MV-4-11 (cell line): ENCODE results near the gene LTK.

Source experiments
- DNase-seq: peaks from one replicate; lab custom pipeline; 2025; lab: John Stamatoyannopoulos, UW

The LTK gene

DNA sequence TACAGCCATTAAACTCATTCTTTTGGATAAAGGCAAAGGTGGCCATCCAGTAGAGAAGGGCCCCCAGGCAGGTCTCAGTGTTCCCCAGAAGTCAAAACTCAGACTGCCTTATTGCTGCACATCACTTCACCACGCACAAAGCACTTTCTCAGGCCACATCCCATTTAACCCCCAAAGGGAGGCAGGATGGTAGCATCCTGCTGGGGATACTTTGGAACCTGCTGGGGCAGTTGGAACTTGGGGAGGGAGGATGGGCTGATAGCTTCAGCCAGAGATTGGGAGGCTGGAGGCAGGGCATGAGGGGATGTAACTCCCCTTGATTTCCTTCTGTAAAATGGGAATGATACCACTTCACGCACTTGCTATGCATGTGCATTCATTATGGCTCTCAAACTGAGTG lies 15.0 kb downstream of the LTK start:
- no peak for DNase-seq

DNA sequence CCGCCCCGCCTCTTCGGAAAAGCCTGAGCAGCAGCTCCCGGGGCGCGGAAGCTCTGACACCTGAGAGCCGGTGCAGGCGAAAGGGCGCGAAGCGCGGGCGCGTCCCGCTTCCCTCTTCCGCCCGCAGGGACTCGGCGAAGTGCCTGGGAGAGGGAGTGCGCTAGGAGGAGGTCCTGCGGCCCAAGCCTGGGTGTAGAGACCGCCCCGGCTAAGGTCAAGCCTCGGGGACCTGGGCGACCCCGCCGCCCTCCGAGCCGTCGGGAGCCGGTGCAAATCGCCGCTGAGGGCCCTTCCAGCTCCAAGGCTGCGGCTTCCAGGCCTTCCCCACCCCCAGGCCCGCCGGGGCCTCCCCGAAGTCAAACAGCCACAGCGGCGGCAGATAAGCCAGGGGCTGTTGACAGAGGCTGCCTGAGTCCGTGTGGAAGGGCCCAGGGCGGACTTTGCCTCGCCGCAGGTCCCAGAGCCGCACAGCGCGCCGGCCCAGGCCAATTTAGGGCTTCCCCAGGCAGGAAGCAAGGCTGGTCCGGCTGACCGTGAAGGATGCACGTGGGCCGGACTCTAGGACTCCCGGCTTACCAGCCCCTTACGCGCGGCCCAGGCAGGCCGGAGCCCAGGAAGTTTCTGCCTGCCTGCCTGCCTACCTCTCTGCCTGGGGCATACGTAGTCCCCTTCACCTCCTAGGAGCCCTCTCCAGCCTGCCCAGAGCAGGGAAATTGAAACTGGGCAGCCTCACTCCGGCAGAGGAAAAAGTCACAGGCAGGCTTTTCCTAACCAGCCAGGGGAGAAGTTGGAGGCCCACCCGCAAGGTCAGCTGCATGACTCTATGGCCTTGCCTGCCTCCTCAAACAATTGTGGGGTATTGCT lies 17.7 kb downstream of the LTK start:
- DNase-seq = no peak

DNA sequence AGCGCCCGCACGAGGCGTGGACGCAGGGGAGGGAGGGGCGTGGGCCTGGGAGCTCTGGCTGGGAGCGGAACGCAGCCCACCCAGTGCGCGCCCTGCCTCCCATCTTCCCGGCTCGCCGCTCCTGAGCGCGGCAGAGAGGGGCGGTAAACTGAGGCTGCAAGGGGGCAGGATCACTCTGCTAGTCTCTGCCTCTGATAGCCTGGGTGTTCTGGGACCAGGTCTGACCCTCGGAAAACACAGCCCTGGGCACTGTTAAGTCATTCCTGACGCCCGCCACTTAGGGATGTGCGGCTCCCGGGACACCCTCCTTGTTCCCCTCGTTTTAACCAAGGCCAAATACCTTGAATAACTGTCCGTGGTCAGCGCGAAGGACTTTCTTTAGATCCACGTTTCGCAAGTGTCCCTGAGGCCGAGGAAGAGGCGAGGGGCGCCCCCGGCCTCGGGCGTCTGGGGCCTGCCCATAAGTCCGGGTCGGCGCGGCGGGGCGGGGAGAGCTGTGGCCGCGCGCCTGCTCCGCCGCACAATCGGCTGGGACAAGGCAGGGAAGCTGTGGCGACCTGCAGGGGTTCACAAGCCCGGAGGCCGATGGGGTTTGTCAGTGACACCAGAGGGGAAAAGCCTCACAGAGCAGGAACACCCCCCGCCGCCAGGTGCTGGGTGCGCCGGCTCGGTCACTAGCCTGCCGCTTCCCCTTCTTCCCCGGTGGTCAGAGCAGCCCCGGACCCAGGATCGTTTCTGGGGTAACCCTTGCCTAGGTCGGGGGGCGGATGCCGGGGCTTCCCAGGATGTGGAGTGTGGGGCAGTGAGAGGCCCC lies 18.5 kb downstream of the LTK start:
- no peak for DNase-seq

DNA sequence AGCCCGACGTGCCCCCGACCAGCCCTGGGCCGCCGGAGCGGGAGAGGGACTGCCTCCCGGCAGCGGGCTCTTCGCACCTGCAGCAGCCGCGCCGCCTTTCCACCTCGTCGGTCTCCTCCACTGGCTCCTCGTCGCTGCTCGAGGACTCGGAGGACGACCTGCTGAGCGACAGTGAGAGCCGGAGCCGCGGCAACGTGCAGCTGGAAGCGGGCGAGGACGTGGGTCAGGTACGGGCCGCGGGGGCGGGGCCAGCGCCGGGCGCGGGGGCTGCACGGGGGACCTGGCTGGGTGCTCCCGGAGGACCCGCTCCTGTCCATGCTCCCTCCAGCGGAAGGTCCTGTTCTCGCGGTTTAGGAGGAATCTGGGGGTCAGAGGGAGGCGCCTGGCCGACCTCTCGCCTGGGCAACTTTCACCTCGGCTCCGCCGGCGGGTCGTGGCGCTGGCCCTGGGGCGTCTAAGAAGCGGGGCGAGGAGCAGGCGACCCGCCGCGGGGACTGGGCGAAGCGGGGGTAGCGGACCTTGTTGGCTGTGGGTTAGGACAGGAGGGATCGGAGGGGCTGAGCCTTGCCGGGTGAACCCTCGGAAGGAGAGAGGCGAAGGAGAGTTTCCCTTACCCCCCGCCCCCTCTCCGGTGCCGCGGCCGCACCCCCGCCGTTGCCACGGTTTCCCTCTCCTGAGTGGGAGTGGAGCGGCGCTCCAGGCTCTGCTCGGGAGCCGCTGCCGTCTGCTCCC lies 19.3 kb downstream of the LTK start:
- DNase-seq = no peak

DNA sequence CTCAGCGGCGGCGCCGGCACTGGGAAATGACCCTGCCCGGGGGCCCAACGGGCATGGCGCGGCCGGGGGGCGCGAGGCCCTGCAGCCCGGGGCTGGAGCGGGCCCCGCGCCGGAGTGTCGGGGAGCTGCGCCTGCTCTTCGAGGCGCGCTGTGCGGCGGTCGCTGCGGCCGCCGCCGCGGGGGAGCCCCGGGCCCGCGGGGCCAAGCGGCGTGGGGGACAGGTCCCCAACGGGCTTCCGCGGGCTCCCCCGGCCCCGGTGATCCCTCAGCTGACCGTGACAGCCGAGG lies 19.8 kb downstream of the LTK start:
- no peak for DNase-seq

DNA sequence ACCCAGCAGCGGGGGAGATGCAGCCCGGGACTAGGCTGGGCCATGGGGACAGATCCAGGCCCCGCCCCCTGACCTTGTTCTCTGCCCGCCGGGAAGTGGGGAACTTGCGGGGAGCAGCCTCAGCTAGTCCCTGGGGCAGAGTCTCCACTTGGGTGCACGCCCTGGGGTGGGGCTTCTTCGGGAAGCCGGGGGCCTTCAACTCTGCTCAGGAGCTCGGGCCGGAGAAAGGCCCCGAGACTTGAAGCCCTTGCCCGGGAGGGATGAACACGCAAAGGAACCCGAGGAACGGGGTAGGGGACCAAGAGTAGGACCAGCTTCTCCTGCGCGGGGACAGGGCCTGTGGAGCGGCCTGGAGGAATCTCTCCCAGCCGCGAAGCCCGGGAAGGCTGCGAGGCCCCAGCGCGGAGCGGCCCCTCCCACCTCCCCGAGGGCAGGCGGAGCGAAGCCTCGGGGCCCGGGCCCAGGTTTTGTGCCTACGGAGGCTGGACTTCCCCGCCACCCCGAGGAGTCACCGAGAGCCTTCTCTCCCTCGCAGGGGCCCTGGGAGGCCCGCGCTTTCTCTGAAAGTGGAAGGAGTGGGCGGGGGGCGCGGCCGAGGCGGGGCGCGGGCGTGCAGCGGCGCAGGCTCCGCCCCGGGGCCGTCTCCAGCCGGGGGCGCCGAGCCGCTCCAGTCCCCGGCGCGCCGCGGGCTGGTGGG lies 20.3 kb downstream of the LTK start, which contains the start of gene ITPKA:
Gene ITPKA, plus strand, starts transcription at position 670 of the 697 bp plus-strand sequence. CDS start 54 bp downstream, outside the sequence.
- peak; percentile 57 for DNase-seq

- DNase-seq = no peak
Observed at GRCh38 chr15:41492597-41493204, 20.9 kb downstream of the LTK start.

DNA sequence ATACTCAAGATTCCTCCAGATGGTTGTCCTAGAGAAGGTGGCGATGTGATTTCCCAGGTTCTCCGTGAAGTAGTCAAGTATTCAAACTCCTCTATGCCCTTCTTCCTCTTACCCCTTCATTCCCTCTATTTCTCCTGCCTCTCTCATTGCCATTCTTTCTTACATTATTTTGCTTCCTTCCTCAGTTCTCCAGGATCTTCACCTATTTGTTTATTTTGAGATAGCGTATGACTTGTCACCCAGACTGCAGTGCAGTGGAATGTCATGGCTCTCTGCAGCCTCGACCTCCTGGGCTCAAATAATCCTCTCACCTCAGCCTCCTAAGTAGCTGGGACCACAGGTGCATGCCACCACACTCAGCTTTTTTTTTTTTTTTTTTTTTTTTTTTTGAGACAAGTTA lies 21.7 kb downstream of the LTK start:
- no peak for DNase-seq

GRCh38 chr15:41490355-41490754 lies 23.3 kb downstream of the LTK start:
- DNase-seq = peak; percentile 96

- no peak for DNase-seq
Observed at GRCh38 chr15:41489641-41490040, 24.0 kb downstream of the LTK start.

DNA sequence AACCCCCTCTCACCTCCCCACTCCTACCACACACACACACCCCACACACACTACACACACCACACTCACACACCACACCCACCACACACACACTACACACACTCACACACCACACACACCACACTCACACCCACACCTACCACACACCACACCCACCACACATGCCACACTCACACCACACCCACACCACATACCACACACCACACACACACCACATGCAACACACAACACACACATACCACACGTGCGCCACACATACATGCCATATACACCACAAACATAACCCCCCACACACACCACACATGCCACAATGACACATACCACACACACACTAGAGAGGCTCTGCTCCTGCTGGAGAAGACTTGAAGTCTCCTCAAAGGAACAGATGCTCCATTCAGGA lies 25.8 kb downstream of the LTK start:
- DNase-seq = no peak

DNA sequence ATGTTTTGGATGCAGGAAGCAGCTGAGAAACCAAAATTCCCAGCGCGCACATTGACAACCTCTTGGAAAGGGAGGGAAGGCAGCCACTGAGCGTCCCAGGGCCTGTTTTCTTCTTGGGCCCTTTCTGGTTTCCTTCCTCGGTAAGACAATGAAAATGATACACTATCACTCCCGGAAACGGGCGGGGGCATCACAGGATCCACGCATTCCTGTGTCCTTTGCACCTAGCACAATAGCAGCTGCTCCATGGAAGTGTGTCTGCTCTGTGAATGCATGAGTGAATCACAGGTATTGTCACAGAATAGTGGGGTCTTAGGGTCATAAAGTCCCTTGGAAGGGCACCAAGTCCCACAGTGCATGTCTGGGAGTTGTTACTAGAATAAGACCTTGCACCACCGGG lies 26.2 kb downstream of the LTK start:
- DNase-seq = no peak

DNA sequence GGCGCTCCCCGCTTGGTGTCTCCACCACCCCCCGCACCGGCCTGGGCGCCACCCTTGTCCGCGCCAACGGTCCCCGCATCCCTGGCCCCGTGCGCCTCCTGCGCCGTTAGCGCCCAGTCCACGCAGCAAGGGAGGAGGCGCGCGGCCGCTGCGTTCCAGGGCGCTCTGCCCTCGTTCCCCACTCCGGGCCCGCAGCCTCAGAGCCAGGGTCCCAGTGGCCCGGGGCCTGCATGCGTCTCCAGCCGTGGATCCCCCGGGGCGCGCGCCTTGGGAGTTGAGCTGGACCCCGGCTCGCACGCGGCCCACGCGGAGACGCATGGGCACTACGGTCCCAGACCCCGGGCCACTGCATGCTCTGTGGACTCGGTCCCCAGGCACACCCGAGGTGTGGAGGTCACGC lies 27.3 kb downstream of the LTK start:
- no peak for DNase-seq

- no peak for DNase-seq
Observed at GRCh38 chr15:41484937-41485625, 28.5 kb downstream of the LTK start.

DNA sequence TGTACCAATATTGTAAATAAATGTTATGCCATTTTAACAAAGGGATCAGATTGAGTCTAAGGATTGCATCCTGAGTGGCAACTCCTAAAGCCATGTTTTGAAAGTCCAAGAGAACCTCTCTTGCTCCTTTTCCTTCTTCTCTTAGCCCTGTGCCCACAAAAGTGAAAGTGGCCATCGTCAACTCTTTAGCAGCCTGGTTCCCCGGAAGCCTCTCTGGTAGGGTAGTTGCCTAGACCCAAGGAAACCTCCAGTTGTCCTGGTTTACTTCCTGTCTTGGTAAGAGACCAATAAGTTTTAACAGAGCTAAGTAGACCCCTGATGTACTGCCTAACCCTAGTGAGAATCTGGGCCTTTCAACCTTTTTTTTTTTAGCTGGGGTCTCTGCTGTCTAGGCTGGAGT lies 30.1 kb downstream of the LTK start:
- DNase-seq = no peak

- DNase-seq = peak; percentile 44
Observed at GRCh38 chr15:41483115-41483514, 30.5 kb downstream of the LTK start.

DNA sequence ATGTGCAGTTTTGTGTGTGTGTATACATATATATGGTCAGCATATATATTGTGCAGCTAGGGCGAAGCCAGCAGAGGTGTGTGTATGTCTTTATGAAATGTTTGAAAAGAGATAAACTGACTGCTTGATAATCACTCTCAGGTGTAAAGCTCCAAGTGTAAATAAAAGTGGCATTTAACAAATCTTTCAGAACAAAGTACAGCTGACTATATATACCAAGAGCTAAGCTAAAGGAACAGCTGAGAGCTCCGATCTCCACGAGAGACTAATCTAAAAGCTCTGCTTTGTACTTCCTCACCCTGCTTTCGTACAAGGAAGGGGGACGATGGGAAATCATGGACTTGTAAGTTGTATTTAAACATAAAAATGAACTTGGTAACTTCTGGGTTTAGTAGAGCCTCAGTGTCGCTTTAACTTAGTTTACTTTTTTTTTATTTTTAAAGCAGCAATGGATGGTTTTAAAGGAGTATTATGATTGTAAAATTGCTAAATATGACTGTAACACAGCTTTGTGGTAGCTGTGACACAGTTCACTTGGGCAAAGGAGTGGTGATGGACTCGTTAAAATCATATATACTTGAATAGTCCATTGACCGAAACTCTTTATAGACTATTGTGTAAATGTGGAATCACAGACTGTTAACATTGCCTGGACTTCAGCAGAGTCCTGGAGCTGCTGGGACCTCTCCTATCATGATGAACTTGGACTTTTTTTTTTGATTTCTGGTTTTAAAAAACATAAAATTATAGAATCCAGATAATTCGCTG lies 31.3 kb downstream of the LTK start:
- no peak for DNase-seq

GRCh38 chr15:41480396-41481140 lies 33.1 kb downstream of the LTK start:
- no peak for DNase-seq

DNA sequence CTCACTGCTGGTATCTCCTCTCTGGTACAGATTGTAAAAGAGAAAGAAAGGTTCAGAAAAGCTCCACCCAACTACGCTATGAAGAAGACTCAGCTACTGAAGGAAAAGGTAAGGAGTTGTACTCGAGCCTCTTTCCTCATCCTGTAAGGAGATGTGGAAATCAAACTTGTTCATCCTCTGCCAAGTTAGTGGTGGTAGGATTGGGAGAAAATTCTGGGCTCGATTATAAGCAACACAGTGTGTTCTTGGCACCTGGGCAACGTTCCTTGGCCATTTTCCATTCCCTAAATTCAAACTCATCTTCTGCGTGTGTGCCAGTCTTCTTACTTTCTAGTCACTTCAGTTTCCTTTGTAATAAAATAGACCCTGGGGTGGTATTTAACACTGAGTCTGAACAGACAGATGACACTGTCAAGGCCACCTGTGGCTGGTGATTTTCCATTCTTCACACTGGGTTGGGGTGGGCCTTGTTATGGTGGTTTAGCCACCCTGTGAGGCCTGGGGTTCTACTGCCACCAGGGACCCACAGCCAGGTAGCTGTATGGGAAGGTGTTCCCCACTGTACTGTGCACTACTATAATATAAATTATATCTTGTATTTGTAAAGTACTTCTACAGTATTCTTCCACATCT lies 37.1 kb downstream of the LTK start:
- DNase-seq = no peak
